ENCODE data around the gene HPCAL4.

GRCh38 chr1:39711104-39711965, 20.1 kb upstream of the HPCAL4 start:
- TF ChIP-seq EP300 (IDR thresholded peaks at IDR 0.05) (no peak), POLR2A (IDR thresholded peaks at IDR 0.05) (no peak), POLR2AphosphoS5 (IDR thresholded peaks at IDR 0.05) (no peak)
- TF ChIP-seq, protein P1, sequence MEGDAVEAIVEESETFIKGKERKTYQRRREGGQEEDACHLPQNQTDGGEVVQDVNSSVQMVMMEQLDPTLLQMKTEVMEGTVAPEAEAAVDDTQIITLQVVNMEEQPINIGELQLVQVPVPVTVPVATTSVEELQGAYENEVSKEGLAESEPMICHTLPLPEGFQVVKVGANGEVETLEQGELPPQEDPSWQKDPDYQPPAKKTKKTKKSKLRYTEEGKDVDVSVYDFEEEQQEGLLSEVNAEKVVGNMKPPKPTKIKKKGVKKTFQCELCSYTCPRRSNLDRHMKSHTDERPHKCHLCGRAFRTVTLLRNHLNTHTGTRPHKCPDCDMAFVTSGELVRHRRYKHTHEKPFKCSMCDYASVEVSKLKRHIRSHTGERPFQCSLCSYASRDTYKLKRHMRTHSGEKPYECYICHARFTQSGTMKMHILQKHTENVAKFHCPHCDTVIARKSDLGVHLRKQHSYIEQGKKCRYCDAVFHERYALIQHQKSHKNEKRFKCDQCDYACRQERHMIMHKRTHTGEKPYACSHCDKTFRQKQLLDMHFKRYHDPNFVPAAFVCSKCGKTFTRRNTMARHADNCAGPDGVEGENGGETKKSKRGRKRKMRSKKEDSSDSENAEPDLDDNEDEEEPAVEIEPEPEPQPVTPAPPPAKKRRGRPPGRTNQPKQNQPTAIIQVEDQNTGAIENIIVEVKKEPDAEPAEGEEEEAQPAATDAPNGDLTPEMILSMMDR (IDR thresholded peaks at IDR 0.05), result no peak
